GM06990 (cell line): ENCODE results near the gene ANKMY1.

Experiments used
- DNase-seq: peaks from one replicate; pipeline ENCODE4 v3.0.0-alpha.2; 2011; ENCODE audit not compliant: insufficient read length; ENCODE audit errors: extremely low read depth
- H3K27me3 ChIP-seq: replicated peaks from 2 replicates; pipeline ENCODE4 v1.6.0; 2011; ENCODE audit warnings: low read length; ENCODE audit not compliant: control insufficient read depth, insufficient read depth
- H3K36me3 ChIP-seq: 2 replicates; pipeline ENCODE4 v1.5.1; 2011; ENCODE audit warnings: low read length; ENCODE audit not compliant: control insufficient read depth, insufficient read depth
- H3K4me3 ChIP-seq: replicated peaks from 2 replicates; pipeline ENCODE4 v1.5.1; 2011; ENCODE audit warnings: low read depth, mild to moderate bottlenecking, control low read depth, low read length
- TF ChIP-seq, protein P1 (sequence below): IDR thresholded peaks from 2 replicates; pipeline ENCODE4 v1.5.1; 2011; ENCODE audit warnings: low read length, control low read depth, mild to moderate bottlenecking, inconsistent platforms; ENCODE audit not compliant: insufficient read depth, poor library complexity, severe bottlenecking

Gene ANKMY1, protein sequence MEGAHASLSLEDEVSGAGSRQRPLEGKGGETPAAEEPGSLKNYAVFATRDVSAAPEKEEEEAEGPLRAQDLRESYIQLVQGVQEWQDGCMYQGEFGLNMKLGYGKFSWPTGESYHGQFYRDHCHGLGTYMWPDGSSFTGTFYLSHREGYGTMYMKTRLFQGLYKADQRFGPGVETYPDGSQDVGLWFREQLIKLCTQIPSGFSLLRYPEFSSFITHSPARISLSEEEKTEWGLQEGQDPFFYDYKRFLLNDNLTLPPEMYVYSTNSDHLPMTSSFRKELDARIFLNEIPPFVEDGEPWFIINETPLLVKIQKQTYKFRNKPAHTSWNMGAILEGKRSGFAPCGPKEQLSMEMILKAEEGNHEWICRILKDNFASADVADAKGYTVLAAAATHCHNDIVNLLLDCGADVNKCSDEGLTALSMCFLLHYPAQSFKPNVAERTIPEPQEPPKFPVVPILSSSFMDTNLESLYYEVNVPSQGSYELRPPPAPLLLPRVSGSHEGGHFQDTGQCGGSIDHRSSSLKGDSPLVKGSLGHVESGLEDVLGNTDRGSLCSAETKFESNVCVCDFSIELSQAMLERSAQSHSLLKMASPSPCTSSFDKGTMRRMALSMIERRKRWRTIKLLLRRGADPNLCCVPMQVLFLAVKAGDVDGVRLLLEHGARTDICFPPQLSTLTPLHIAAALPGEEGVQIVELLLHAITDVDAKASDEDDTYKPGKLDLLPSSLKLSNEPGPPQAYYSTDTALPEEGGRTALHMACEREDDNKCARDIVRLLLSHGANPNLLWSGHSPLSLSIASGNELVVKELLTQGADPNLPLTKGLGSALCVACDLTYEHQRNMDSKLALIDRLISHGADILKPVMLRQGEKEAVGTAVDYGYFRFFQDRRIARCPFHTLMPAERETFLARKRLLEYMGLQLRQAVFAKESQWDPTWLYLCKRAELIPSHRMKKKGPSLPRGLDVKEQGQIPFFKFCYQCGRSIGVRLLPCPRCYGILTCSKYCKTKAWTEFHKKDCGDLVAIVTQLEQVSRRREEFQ

GRCh38 chr2:240557808-240558207 is at the start of gene ANKMY1:
ANKMY1 (minus strand) TSS chr2:240557988; CDS start chr2:240557335, 653 bp downstream.
- H3K36me3 ChIP-seq = peaks cover 4% of the 10 kb centered on the region
- H3K27me3 ChIP-seq = no peaks in the 10 kb centered on the region
- H3K4me3 ChIP-seq = peak within 1 kb of the TSS; percentile 50
- TF ChIP-seq, protein P1, sequence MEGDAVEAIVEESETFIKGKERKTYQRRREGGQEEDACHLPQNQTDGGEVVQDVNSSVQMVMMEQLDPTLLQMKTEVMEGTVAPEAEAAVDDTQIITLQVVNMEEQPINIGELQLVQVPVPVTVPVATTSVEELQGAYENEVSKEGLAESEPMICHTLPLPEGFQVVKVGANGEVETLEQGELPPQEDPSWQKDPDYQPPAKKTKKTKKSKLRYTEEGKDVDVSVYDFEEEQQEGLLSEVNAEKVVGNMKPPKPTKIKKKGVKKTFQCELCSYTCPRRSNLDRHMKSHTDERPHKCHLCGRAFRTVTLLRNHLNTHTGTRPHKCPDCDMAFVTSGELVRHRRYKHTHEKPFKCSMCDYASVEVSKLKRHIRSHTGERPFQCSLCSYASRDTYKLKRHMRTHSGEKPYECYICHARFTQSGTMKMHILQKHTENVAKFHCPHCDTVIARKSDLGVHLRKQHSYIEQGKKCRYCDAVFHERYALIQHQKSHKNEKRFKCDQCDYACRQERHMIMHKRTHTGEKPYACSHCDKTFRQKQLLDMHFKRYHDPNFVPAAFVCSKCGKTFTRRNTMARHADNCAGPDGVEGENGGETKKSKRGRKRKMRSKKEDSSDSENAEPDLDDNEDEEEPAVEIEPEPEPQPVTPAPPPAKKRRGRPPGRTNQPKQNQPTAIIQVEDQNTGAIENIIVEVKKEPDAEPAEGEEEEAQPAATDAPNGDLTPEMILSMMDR = no peak
- DNase-seq = peak; percentile 86

DNA sequence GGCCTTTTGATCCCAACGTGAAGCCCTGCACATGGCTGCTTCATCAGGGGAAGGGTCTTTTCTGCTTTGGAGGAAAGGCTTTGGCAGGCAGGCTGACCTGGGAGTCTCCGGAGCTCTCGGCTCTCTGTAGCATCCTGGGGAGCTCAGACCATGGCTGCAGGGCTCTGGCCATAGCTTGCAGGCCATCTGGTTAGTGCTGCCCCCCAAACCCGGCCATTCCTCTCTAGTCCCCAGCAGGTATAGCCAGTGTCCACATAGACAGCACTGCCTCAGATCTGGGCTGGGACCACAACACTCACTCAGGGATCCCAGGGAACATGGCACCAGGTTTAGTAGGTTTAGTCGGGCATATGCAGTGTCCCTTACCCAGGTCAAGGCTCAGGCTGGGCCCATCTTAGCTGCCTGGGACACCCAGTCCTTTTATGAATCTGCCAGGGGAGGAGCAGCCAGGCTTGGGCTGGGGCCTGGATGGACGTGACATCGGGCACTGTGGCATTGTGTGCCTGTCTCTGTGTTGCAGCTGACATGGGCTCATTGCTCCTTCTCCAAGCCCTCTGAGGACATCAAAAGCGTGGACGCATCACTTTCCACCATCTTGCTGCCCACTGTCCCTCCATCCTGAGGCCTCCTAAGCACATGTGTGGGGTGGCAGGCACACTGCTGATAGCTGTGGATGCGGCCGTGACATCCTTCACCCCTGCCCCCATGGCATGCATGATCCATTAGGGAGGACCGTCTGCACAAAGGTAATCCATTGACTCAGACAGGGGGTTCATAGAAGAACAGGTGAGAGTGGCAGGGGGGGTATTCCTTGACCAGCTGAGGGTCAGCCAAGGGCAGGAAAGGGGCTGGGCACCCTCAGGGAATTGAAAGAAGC is 48.3 kb upstream of the ANKMY1 start:
- Histone ChIP-seq H3K4me3 (no peak overlapping the region), H3K27me3 (no peaks in the 10 kb centered on the region), H3K36me3 (peaks cover 2% of the 10 kb centered on the region)
- TF ChIP-seq, protein P1 = no peak
- no peak for DNase-seq

- DNase-seq = no peak
- peaks cover 5% of the 10 kb centered on the region for H3K36me3 ChIP-seq
- TF ChIP-seq, protein P1 = no peak
- no peaks in the 10 kb centered on the region for H3K27me3 ChIP-seq
- H3K4me3 ChIP-seq = no peak overlapping the region
Observed at GRCh38 chr2:240604939-240605716, 47.3 kb upstream of the ANKMY1 start.

- TF ChIP-seq, protein P1 = peak; percentile 67
- Histone ChIP-seq H3K36me3 (peaks cover 6% of the 10 kb centered on the region), H3K4me3 (no peak overlapping the region), H3K27me3 (no peaks in the 10 kb centered on the region)
- no peak for DNase-seq
Observed at GRCh38 chr2:240604291-240604938, 46.6 kb upstream of the ANKMY1 start.
